NCI-H446 (cell line): ENCODE results near the gene EPHA10.
"Not testable (repeated sequence)": the region's sequence is repeated elsewhere in the genome, so short reads cannot be mapped to it uniquely, and the experiment has no call there.

Source experiments
- DNase-seq, 2 experiments: peaks; one replicate each; lab custom pipeline; 2025; lab: John Stamatoyannopoulos, UW

The EPHA10 gene

DNA sequence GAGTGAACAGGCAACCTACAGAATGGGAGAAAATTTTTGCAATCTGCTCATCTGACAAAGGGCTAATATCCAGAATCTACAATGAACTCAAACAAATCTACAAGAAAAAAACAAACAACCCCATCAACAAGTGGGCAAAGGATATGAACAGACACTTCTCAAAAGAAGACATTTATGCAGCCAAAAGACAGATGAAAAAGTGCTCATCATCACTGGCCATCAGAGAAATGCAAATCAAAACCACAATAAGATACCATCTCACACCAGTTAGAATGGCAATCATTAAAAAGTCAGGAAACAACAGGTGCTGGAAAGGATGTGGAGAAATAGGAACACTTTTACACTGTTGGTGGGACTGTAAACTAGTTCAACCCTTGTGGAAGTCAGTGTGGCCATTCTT is 6.5 kb upstream of the EPHA10 start:
- DNase-seq: not testable (repeated sequence)

DNA sequence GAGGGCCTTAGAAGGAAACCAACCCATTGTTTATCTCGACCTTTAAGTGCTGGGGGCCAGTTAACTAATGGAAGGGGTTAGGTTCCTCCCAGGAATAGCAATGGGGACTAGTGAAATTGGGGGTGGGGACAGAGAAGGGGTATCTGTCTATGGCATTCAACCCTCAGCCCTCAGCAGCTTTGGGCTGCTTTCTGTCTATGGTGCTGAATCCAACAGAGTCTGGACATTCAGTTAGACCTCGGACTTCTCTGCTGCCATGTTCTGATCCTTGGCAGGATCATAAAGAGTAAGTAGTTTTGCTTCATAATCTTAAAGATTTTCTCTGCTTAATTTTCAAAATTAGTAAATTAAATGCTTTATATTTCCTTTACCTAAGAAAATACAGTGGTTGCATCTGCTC is 2.6 kb upstream of the EPHA10 start:
- DNase-seq: no peak

DNA sequence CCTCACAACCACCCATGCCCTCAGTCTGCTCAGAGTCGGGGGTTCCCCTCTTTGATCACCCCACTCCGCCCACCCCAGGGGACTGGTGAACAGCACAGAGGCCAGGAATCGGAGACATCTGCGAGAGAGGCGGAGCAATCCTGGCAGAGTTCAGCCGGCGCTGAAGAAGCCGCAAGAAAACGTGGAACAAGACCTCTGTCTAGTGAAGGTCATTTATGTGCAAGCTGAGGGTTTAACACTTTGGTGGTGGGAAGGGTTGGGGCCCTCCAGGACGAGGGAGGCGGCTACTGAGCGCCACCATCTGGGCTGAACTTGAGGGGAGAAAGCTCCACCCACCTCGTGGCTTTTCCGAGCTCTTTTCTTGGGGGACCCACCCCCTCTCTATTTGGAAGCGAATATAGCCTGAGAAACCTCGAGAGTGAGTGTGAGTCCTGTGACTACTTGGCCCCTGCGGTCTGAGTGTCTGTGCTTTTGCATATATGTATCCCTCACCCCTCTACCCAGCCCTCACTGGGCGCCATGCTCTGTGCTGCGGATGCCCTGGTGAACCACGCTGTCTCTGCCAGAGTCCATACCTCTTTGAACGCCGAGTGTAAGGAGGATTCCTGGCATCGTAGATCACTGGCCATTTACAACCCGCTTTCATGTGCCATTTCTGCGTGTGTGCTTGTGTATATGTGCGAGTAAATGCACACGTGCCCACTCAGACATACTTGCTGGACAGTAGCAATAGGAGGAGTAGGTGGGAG is 1.2 kb upstream of the EPHA10 start:
- peak in 1 of 2 experiments; percentile 46 for DNase-seq

DNA sequence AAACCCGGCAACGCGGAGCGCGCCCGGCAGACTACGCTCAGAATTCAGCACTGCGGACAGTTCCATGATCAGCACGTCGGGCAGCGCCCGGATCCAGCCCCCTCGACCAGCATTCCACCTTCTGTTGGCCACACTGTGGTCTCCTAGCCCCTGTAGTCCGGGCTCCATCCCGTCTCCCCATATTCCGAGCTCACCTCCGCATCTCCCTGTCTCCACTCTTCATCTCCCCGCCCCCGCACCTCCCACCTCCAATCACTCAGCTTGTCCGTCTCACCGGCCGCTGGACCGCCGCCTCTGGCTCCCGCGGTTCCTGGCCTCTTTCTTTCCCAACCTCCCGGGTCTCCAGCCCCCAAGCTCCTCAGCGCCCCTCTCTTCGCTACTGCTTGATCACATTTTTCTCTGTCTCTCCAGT is 500 bp downstream of the EPHA10 start:
- no peak for DNase-seq

DNA sequence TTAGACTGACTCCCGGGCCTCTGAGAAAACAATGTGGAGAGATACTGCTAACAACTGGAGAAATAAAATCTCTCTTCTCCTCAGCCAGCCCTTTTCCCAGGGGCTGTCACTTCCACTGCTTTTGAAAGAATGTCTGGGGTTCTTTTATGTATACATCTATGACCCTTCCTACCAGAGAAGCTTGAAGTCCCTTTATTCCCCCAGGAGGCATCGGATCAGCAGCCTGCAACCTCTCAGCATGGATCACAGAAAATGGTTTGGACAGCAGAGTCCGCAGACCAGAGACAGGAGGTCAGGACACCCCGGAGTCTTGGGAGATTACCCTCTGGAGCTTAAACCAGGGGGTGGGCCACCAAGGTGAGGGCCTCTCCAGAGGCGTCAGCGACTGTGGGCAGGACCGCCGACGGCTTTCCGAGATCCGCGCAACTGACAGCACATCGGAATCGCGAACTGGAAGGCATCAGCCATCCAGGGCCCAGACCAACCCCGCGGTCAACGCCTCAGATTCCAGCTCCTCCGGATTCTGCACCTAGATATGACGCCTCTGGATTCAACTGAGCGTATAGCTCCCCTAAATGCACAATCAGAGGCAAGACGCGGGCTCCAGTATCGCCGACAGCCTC is 1.0 kb downstream of the EPHA10 start:
- DNase-seq: no peak

DNA sequence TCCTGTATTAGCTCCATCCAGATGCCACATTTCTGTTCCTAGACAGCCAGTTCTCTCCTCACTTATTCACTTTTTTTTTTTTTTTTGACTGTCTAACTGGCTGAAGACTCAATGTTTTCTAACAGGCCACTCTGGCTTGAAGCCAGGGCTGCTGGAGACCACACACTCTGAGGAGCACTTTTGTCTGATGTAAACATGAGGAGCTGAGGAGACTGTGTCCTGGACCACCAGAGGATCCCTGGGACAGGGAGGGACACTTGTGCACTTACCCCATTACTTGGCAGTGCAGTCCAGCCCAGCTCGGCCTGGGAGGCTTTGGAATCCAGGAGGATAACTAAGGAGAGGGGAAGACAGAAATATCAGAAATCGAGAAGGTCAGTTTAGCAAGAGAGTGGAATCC is 2.4 kb downstream of the EPHA10 start:
- no peak for DNase-seq

DNA sequence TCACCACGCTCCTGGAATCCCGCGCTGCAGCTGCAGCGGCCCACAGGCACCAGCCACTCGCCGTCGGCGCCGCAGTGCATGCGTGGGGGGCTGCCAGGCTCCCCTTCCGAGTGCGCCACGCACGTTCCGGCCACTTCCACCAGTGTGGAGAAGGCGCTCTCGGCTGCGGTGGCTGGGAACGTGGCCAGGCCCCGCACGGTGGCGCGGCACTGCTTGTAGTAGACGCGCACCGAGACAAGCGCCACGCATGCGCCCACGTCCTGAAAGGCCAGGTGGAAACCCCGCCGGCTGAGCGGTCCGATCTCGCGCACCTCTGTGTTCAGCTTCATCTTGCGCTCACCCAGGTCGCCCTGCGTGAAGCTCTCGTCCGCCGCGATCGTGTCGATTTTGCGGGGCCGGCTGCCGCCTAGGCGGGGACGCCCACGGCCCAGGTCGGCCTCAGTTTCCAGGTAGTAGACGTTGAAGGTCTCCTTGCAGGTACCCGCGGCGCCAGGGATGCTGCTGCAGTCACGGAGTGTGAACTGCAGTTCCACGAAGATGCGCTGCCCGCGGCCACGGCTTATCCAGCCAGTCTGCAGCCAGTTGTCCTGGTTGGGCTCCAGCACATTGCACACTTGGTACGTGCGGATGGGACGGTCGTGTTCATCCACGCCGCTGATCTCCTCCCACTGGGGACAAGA is 3.4 kb downstream of the EPHA10 start:
- no peak for DNase-seq

DNA sequence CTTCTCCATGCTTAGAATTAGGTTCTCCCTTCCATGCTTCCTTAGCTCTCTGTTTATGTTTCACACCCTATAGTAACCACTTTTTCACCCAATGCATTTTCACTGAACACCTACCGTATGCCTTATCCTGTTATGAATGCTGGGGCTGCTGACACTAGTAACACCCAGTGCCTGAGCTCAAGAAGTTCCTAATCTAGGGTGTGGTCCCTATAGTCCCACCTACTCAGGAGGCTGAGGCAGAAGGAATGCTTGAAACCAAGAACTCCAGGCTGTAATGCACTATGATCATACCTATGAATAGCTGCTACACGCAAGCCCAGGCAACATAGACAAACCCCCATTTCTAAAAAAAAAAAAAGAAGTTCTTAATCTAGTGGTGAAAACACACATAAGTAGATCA is 5.5 kb downstream of the EPHA10 start:
- DNase-seq: no peak

DNA sequence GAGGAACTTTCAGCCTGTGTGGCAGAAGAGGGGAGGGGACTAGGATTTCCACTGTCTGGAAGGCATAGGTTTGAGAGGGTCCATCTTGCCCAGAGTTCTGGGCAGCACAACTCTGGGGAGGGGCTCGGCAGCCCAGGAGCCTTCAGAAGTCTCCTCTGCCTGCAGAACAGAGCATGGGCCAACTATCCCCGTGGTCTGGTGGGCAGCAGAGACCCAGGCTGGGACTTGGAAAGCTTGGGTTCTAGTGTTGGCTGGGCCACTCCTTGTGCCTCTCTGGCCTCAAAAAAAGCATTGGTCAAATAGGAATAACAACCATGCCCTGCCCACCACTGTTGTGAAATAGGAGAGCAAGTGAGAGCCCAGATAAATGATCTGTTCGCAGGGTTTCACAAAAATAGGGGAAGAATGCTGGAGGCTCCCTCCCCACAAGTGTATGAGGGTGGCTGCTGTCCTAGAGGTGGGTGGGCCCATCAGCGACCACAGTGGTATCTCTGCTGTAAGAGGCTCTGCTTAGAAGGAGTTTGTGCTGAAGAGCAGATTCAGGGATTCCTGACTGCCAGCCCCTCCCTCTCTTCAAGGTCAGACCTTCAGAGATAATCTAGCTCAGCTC is 8.9 kb downstream of the EPHA10 start:
- no peak for DNase-seq

DNA sequence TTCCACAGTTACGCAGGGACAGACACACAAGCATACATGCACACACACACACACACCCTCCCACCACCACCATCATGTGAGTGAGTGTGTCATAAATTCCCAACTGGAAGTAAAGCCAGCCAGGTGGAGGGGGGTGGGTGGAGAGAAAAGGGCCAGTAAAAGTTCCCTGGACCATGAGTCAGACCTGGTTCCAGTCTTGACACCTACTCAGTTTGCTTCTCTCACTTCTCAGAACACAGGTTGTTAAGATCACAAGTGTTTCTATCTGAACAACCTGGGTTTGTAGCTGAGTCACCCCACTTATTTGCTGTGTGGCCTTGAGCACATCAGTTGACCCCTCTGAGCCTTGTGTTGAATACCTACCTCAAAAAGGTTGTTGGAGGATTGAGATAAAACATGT is 9.6 kb downstream of the EPHA10 start:
- DNase-seq: no peak

DNA sequence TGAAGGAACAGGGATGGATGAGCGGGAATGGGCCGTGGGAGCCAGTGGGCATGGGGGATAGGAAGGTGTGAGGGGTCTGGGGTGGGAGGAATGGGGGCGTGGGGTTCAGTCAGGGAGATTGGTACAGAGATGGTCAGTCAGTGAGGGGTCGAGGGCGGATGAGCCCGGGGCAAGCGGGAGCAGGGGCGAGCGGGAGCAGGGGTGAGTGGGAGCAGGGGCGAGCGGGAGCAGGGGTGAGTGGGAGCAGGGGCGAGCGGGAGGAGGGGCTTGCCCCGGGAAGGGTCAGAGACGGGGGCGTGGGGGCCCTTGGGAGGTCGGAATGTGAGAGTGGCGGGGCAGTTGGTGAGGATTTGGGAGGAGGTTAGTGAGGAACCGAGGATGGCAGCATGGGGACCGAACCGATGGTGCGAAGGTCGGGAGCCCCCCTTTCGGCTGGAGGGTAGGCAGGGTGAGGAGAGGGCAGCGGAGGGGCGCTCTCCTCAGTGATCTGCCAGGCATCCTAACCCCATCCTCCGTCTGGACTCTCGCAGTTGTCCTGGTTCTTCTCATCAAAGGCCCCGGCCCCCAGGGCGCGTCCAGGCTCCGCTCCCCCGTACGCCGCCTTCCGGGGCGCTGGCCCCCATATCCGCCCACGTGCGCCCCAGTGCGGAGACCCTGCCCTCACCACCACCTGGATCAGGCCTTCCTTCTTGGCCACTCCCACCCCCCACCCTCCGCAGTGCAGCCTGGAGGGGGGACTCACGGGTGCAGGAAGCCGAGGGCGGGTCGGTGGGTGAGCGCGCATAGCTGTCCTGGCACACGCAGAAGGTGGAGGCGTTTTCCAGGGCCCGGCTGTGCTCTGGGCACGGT is 11.2 kb downstream of the EPHA10 start:
- DNase-seq: no peak

DNA sequence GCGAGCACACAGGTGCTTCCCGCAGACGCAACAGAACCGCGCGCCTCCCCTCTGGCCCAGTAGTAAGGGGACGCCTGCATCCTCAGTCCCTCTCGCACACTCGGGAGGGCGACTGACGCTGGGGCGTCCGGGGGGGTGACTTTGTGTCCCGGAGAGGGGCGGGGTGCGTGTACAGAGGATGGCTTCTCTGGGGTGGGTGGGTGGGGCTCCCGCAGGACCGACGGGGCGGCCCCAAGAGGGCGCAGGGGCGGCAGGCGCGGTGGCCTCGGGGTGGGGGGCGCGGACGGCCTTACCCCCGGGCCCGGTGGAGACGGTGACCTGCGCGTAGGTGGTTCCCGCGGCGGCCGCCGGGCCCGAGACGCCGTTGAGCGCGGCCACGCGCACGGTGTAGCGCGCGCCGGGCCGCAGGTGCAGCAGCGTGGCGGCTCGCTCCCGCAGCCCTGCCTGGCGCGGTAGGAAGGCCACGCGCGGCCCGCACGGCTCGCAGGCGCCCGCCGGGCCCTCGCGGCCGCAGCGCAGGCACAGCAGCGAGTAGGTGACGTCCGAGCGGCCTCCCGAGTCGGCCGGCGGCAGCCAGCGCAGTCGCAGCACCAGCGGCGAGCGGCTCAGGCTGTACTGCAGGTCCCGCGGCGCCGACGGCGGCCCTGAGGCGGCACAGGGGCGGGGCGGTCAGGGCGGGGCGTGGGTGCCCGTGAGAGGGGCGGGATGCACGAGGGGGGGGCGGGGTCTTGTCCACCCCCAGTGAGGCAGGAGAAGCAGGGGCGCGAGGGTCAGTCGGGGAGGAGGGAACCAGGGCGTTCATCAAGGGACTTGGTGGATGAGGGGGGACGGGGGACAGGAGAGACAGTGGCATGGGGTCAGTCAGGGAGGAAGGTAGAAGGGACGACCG is 12.1 kb downstream of the EPHA10 start:
- peak; percentile 2 to 62 for DNase-seq

DNA sequence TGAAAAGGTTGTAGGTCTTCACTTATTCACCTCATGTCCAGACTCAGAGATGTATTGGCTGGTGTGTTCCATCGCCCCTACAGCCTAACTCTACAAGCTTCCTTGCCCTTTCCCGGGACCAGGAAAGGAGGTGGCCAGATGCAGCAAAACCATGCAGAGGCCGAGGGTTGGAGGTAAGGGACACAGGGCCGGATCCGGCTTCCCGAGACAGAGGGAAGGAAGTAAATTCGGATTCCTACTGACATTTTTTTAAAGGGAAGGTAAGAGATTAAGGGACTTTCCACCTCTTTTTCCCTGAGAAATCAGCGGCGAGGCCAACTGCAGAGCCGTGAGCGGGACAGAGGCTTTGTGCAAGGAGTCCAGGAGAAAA is 12.7 kb downstream of the EPHA10 start:
- no peak for DNase-seq

DNA sequence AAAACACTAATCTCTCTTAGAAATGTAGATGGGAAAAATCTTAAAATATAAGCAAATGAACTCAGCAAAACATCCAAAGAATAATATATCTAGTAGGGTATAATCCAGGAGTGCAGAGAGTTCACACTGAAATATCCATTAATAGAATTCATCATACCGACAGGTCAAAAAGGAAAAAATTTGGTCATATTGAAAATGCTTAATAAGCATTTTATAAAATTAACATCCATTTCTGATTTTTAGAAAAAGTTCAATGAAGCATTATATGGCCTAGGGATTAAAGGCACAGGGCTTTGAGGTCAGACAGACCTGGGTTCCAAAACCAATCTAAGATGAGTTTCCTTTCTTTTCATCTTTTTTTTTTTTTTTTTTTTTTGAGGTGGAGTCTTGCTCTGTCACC is 16.4 kb downstream of the EPHA10 start:
- no peak for DNase-seq

DNA sequence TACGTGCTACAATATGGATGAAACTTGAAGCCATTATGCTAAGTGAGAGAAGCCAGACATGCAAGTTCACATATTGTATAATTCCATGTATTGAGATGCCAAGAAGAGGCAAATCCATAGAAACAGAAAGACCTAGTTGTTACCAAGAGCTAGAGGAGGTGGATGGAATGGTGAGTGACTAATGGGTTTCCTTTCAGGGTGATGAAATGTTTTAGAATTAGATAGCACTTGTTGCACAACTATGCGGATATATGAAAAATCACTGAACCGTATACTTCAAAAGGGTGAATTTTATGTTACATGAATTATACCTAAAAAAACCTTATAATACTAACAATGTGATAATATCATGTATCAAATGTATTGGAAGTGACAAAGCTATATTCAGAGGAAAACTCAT is 18.1 kb downstream of the EPHA10 start:
- DNase-seq: no peak

DNA sequence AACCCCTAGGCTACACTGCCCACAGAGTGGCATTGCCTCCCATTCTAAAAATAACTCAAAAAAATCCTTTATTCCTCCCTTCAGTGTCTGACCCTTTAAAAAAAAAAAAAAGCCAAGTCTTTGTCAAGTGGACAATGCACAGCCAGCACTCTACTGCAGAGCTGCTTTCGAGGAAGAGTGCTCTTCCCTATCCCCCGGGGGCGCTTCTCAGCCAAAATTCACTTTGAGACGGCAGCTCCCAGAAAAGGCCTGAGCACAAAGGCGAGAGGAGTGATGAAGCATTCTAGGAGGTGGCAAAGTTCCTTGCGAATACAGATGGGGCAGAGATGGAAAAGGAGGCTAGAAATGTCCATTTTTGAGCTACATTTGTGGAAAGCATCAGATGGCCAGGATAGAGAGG is 23.3 kb downstream of the EPHA10 start:
- DNase-seq: no peak

DNA sequence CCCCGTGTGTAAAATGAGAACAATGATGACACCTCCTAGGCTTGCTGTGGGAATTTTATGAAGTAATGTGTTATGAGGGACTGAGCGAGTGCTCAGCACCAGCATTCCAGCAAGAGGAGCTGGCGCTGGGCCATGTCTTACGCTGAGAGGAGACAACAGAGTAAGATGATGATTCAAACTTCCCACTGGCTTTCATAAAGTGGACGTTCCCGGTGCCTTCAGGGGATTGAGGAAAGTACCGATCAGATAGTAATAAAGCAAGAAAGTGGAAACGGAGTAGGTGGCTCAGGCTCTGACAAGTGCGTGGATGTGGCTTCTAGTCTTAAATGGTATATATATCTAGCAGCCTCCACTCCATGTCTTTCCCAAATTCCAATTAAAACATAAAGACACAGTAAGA is 23.8 kb downstream of the EPHA10 start:
- DNase-seq: no peak

DNA sequence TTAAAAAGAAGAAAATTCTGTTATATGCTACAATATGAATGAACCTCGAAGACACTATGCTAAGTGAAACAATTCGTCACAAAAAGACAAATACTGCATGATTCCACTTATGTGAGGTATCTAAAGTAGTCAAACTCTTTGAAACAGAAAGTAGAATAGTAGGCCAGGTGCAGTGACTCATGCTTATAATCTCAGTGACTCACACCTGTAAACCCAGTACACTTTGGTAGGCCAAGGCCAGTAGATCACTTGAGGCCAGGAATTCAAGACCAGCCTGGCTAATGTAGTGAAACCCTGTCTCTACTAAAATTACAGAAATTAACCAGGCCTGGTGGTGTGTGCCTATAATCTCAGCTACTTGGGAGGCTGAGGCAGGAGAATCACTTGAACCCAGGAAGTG is 25.7 kb downstream of the EPHA10 start:
- DNase-seq: no peak

DNA sequence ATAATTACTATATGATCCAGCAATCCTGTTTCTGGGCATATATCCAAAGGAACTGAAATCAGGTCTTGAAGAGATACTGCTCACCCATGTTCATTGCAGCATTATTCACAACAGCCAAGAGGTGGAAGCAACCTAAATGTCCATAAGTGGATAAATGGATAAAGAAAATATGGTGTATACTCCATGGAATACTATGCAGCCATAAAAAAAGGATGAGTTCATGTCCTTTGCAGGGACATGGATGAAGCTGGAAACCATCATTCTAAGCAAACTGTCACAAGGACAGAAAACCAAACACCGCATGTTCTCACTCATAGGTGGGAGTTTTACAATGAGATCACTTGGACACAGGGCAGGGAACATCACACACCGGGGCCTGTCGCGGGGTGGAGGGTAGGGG is 26.3 kb downstream of the EPHA10 start:
- not testable (repeated sequence) for DNase-seq

DNA sequence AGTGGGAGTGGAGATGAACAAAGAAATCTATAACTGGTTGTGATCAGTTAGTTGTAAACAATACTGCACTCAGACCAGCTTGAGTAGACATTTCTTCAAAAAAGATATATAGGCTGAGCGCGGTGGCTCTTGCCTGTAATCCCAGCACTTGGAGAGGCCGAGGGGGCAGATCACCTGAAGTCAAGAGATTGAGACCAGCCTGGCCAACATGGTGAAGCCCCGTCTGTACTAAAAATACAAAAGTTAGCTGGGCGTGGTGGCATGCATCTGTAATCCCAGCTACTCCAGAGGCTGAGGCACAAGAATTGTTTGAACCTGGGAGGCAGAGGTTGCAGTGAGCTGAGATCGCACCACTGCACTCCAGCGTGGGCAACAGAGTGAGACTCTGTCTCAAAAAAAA is 26.9 kb downstream of the EPHA10 start:
- DNase-seq: not testable (repeated sequence)
